Measurements from ENCODE around the gene FAM217A. TPM values are rescaled to one million over a fixed set of nuclear protein-coding genes. Genes with fewer than 3 reads are reported as not detected.
A peak's percentile ranks its signal among the peaks of the same experiment; 100 is the strongest.

Gene FAM217A
- total and polyA plus RNA-seq, 2 of the 13 experiments (the other 11 are each of a cell fraction or from before 2014, with no cell fraction given), result not detected

- TF ChIP-seq ZNF687 (CRISPR knock-in tag; IDR thresholded peaks at IDR 0.05), result peak; percentile 95
- TF ChIP-seq DNMT3B (CRISPR knock-in tag; conservative IDR thresholded peaks at IDR 0.05), result no peak
- no peak for TF ChIP-seq ZNF160 (CRISPR knock-in tag; IDR thresholded peaks at IDR 0.05)
- TF ChIP-seq ZNF275 (CRISPR knock-in tag; IDR thresholded peaks at IDR 0.05; ENCODE audit: borderline replicate concordance), result peak; percentile 63; the same call in 1 of the 2 replicates
- TF ChIP-seq TOE1 (CRISPR knock-in tag; IDR thresholded peaks at IDR 0.05), result peak; percentile 71; the same call in 1 of the 2 replicates
- no peak for TF ChIP-seq ZNF260 (CRISPR knock-in tag; IDR thresholded peaks at IDR 0.05; ENCODE audit: borderline replicate concordance, low read depth)
- TF ChIP-seq FOXJ3 (CRISPR knock-in tag; IDR thresholded peaks at IDR 0.05; ENCODE audit: borderline replicate concordance), result no peak
- peak; percentile 23; the same call in 1 of the 2 replicates for TF ChIP-seq SOX13 (IDR thresholded peaks at IDR 0.05)
- peak in 1 of 2 experiments; percentile 49; a peak in 1 of 4 replicates for TF ChIP-seq SOX13 (CRISPR knock-in tag; conservative IDR thresholded peaks at IDR 0.05 in 1 of 2, IDR thresholded peaks at IDR 0.05 in 1 of 2)
- 0 out of 2 replicates have a peak, but pooled peaks have one; percentile 63 for TF ChIP-seq ZBTB20 (CRISPR knock-in tag; IDR thresholded peaks at IDR 0.05; ENCODE audit: borderline replicate concordance, low read depth)
- peak; percentile 75; the same call in 1 of the 2 replicates for TF ChIP-seq HDAC2 (CRISPR knock-in tag; IDR thresholded peaks at IDR 0.05)
- TF ChIP-seq TCF12 (IDR thresholded peaks at IDR 0.05), result no peak
- peak; percentile 75; the same call in 1 of the 2 replicates for TF ChIP-seq TCF12 (CRISPR knock-in tag; IDR thresholded peaks at IDR 0.05)
- no peak for TF ChIP-seq STAG1 (CRISPR knock-in tag; IDR thresholded peaks at IDR 0.05)
- peak; percentile 57; the same call in 1 of the 2 replicates for TF ChIP-seq ZNF768 (CRISPR knock-in tag; IDR thresholded peaks at IDR 0.05)
- peak; percentile 90 for TF ChIP-seq ZNF343 (CRISPR knock-in tag; IDR thresholded peaks at IDR 0.05)
These were observed 57.6 kb downstream of the FAM217A start (continued) for GRCh38 chr6:4021133-4021853.

Measured in HepG2 (cell line).